Activated CD8-positive, alpha-beta T cell treated with anti-CD3 and anti-CD28 coated beads for 36 hours (primary cell): Measurements from ENCODE around the gene TENT4B. TPM values are rescaled to one million over a fixed set of nuclear protein-coding genes. Genes with fewer than 3 reads are reported as not detected.
"Not testable (repeated sequence)": the region's sequence is repeated elsewhere in the genome, so short reads cannot be mapped to it uniquely, and the experiment has no call there.

Experiments used
- ATAC-seq: fragments of 200-7000 bp; cut with Tn5 transposase; one replicate; pipeline ENCODE4 v1.10.0; 2021; ENCODE audit warnings: mild to moderate bottlenecking, moderate library complexity
- CTCF ChIA-PET: fragments of 350-600 bp; sonication (Branson Sonifier 250); formaldehyde crosslinking; loops from one replicate; lab custom pipeline; 2021; ENCODE audit warnings: antibody characterized with exemption; lab: Charles Lee
- POLR2A ChIA-PET: fragments of 350-600 bp; sonication (Branson Sonifier 250); formaldehyde crosslinking; loops from one replicate; lab custom pipeline; 2021; ENCODE audit warnings: antibody characterized with exemption; lab: Charles Lee
- DNase-seq: peaks from one replicate; pipeline ENCODE4 v3.0.0-alpha.2; 2020
- H3K27ac Mint-ChIP-seq: one replicate; pipeline ENCODE4 v1.8.0; 2021; ENCODE audit warnings: mild to moderate bottlenecking, mixed read lengths
- H3K27me3 Mint-ChIP-seq: one replicate; pipeline ENCODE4 v1.8.0; 2021; ENCODE audit warnings: mixed read lengths
- H3K36me3 Mint-ChIP-seq: one replicate; pipeline ENCODE4 v1.8.0; 2021; ENCODE audit warnings: low read depth, mixed read lengths
- H3K4me1 Mint-ChIP-seq: one replicate; pipeline ENCODE4 v1.8.0; 2021; ENCODE audit warnings: low read depth, mixed read lengths
- H3K4me3 Mint-ChIP-seq: one replicate; pipeline ENCODE4 v1.8.0; 2021; ENCODE audit warnings: mild to moderate bottlenecking, moderate library complexity, mixed read lengths
- H3K9me3 Mint-ChIP-seq: one replicate; pipeline ENCODE4 v1.8.0; 2021; ENCODE audit warnings: mixed read lengths
- intact Hi-C: fragments of 100-400 bp; cut with micrococcal nuclease; formaldehyde crosslinking; loops from one replicate; pipeline ENCODE4 v1.10.0; 2022
- total RNA-seq, 2 experiments: library from RNA; stranded (reverse); gene quantifications; one replicate each; pipeline ENCODE4 v1.2.3, GENCODE V29; 2021
- TF ChIP-seq, protein P1 (sequence below): fragments of 200-600 bp; IDR thresholded peaks from one replicate; pipeline ENCODE4 v1.8.0; 2022; ENCODE audit warnings: antibody characterized with exemption, mild to moderate bottlenecking

The TENT4B gene
- total RNA-seq, 2 experiments from 2014 or later = 19.0 to 19.2 TPM

GRCh38 chr16:50238314-50238713 lies 85.2 kb downstream of the TENT4B start:
- Mint-ChIP-seq H3K27ac (no peak overlapping the region), H3K9me3 (no peaks in the 10 kb centered on the region), H3K4me1 (no peaks in the 10 kb centered on the region), H3K27me3 (no peaks in the 10 kb centered on the region), H3K4me3 (no peak overlapping the region), H3K36me3 (no peaks in the 10 kb centered on the region)
- intact Hi-C loops = no loop called here
- TF ChIP-seq, protein P1, sequence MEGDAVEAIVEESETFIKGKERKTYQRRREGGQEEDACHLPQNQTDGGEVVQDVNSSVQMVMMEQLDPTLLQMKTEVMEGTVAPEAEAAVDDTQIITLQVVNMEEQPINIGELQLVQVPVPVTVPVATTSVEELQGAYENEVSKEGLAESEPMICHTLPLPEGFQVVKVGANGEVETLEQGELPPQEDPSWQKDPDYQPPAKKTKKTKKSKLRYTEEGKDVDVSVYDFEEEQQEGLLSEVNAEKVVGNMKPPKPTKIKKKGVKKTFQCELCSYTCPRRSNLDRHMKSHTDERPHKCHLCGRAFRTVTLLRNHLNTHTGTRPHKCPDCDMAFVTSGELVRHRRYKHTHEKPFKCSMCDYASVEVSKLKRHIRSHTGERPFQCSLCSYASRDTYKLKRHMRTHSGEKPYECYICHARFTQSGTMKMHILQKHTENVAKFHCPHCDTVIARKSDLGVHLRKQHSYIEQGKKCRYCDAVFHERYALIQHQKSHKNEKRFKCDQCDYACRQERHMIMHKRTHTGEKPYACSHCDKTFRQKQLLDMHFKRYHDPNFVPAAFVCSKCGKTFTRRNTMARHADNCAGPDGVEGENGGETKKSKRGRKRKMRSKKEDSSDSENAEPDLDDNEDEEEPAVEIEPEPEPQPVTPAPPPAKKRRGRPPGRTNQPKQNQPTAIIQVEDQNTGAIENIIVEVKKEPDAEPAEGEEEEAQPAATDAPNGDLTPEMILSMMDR = no peak
- DNase-seq (no peak), ATAC-seq (no peak)
- ChIA-PET CTCF (interaction anchor here (1.2 kb wide), 1 partner anchor 14 kb away, joined by 4 read pairs; no protein-coding TSS in a partner anchor), POLR2A (no interaction called here)

GRCh38 chr16:50238868-50239301 lies 85.8 kb downstream of the TENT4B start:
- Mint-ChIP-seq H3K4me3 (no peak overlapping the region), H3K27ac (no peak overlapping the region), H3K9me3 (no peaks in the 10 kb centered on the region), H3K4me1 (no peaks in the 10 kb centered on the region), H3K27me3 (no peaks in the 10 kb centered on the region), H3K36me3 (no peaks in the 10 kb centered on the region)
- POLR2A ChIA-PET = no interaction called here
- no peak for ATAC-seq
- CTCF ChIA-PET = interaction anchor here (1.0 to 2.3 kb wide), 3 partner anchors 11 to 89 kb away, joined by 4 to 6 read pairs (median 4); no protein-coding TSS in a partner anchor
- no peak for DNase-seq
- intact Hi-C loops = no loop called here
- TF ChIP-seq, protein P1 = no peak

DNA sequence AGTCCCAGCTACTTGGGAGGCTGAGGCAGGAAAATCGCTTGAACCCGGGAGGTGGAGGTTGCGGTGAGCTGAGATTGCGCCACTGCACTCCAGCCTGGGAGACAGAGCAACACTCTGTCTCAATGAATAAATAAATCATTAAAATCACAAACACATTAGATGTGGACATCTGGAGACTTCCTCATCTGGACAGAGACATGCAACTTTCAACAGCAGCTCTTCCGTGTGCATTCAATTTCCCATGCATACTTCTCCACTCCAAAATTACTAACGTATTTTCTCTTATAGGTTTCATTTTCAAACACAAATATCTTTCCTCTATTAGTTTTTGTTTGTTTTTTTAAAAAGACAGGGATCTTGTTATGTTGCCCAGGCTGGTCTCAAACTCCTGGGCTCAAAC lies 89.9 kb downstream of the TENT4B start:
- CTCF ChIA-PET = interaction anchor here (1.2 to 1.4 kb wide), 3 partner anchors 9 to 84 kb away, joined by 3 to 5 read pairs (median 4); no protein-coding TSS in a partner anchor
- intact Hi-C loops, H3K36me3 Mint-ChIP-seq, ATAC-seq, H3K27ac Mint-ChIP-seq, H3K9me3 Mint-ChIP-seq, H3K27me3 Mint-ChIP-seq, DNase-seq, H3K4me3 Mint-ChIP-seq: not testable (repeated sequence)
- POLR2A ChIA-PET = interaction anchor here (0.7 to 1.4 kb wide), 2 partner anchors 8 to 60 kb away, joined by 3 read pairs; no protein-coding TSS in a partner anchor
- peaks cover 13% of the 10 kb centered on the region for H3K4me1 Mint-ChIP-seq

DNA sequence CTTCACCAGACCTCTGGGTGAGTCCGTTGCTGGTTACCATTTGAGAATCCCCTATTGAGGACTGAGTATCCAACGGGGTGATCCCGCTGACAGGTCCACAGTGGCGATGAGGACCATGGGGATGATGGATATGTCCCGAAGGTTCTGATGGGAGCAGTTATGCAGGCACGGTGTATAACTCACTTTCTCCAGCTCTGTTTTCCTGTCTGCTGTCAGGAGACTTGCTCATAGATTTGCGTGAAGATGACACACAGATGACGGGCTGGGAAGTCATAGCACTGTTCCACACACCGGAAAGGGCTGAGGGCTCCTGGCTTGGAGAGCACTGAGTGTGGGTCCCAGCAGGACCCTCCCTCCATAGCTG lies 91.0 kb downstream of the TENT4B start:
- intact Hi-C loops = no loop called here

DNA sequence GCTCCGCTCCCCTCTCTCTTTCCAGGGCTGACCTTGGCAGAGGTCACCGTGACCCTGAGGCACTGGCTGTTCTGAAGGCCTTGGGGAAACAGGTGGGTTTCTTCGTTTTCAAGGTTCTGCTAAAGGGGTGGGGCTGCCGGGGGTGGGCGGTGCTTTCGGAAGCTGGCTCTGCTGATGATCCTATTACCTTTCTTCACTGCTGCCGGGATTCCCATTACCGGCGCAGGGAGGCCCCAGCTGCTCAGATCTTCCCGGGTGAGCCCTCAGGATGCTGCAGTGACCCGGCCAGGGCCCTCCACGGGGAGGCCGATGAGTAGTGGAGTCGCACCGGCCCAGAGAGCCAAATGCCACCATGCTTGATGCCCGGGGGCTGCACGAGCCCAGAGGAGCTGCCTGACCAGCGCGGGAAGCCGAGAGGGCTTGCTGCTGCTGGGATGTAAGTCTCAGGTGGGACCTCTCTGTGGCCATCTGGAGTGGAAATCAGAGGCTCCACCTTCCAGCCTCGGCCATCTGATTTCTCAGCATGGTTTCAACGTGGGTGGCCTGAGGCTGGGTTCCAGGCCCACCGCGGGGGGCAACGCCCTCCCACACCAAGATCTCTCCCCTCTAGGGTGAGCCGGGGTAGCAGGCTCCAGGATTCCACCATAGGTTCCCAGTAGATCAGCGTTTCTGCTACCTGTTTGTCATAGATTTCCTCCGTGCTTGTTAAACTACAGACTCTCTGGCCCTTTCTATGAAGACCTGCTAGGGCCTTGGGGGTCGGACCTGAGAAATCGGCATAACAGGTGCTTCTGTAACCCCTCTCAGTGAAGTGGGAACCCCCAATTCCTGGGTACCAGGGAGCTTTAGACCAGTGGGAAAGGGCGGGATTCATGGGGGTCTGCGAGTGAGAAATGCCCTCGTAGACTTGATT lies 91.7 kb downstream of the TENT4B start:
- H3K4me3 Mint-ChIP-seq = peak overlapping the region; percentile 79
- intact Hi-C loops = no loop called here
- no peaks in the 10 kb centered on the region for H3K36me3 Mint-ChIP-seq
- TF ChIP-seq, protein P1 = no peak
- peak overlapping the region; percentile 86 for H3K27ac Mint-ChIP-seq
- ChIA-PET CTCF (interaction anchor here (0.7 to 1.6 kb wide), 8 partner anchors 9 to 562 kb away, joined by 3 to 12 read pairs (median 3); no protein-coding TSS in a partner anchor), POLR2A (interaction anchor here (0.5 to 2.8 kb wide), 15 partner anchors 8 to 221 kb away, joined by 3 to 18 read pairs (median 3); partner anchors contain the start of genes ADCY7 and HEATR3)
- H3K27me3 Mint-ChIP-seq = no peaks in the 10 kb centered on the region
- ATAC-seq = peak; percentile 7
- no peak for DNase-seq
- H3K4me1 Mint-ChIP-seq = peaks cover 13% of the 10 kb centered on the region
- H3K9me3 Mint-ChIP-seq = no peaks in the 10 kb centered on the region

More for the DNA sequence above, 91.0 kb downstream of the TENT4B start:
- DNase-seq (no peak), ATAC-seq (no peak)
- Mint-ChIP-seq H3K9me3 (no peaks in the 10 kb centered on the region), H3K27ac (no peak overlapping the region), H3K4me3 (no peak overlapping the region), H3K4me1 (peaks cover 13% of the 10 kb centered on the region), H3K27me3 (no peaks in the 10 kb centered on the region), H3K36me3 (no peaks in the 10 kb centered on the region)
- TF ChIP-seq, protein P1 = no peak
- ChIA-PET CTCF (interaction anchor here (1.0 to 1.4 kb wide), 2 partner anchors 34 to 562 kb away, joined by 3 to 5 read pairs; no protein-coding TSS in a partner anchor), POLR2A (interaction anchor here (1.0 to 1.4 kb wide), 3 partner anchors 14 to 89 kb away, joined by 3 read pairs; no protein-coding TSS in a partner anchor)
